Cerebellar nuclear complex (tissue), 1 donor: ENCODE data around the gene SEC14L5.
"Not testable (repeated sequence)": the region's sequence is repeated elsewhere in the genome, so short reads cannot be mapped to it uniquely, and the experiment has no call there.

Experiments used
- DNase-seq, 2 experiments: peaks; one replicate each; lab custom pipeline; 2025; lab: John Stamatoyannopoulos, UW

The SEC14L5 gene

GRCh38 chr16:5041600-5042133, 83.5 kb downstream of the SEC14L5 start:
- DNase-seq: no peak

GRCh38 chr16:5042574-5043171, 84.5 kb downstream of the SEC14L5 start:
- no peak for DNase-seq

GRCh38 chr16:5044011-5044540, 85.9 kb downstream of the SEC14L5 start:
- no peak for DNase-seq

GRCh38 chr16:5044581-5044980, 86.5 kb downstream of the SEC14L5 start:
- not testable (repeated sequence) for DNase-seq

GRCh38 chr16:5045499-5046115, 87.5 kb downstream of the SEC14L5 start:
- no peak for DNase-seq

- no peak for DNase-seq
Observed at GRCh38 chr16:5046914-5047313, 88.8 kb downstream of the SEC14L5 start.

GRCh38 chr16:5054876-5055865, 97.0 kb downstream of the SEC14L5 start:
- no peak for DNase-seq

GRCh38 chr16:5056352-5056751, 98.2 kb downstream of the SEC14L5 start:
- no peak for DNase-seq

GRCh38 chr16:5058476-5058875, 100.3 kb downstream of the SEC14L5 start:
- DNase-seq: no peak

GRCh38 chr16:5059386-5060072, 101.4 kb downstream of the SEC14L5 start:
- no peak for DNase-seq

GRCh38 chr16:5060073-5060641, 102.0 kb downstream of the SEC14L5 start:
- no peak for DNase-seq

GRCh38 chr16:5062051-5062450, 103.9 kb downstream of the SEC14L5 start:
- DNase-seq: no peak

GRCh38 chr16:5062790-5063765, 104.9 kb downstream of the SEC14L5 start:
- no peak for DNase-seq

- no peak for DNase-seq
Observed at GRCh38 chr16:5064915-5065314, 106.8 kb downstream of the SEC14L5 start.

- DNase-seq: no peak
Observed at GRCh38 chr16:5065326-5065725, 107.2 kb downstream of the SEC14L5 start.

- no peak for DNase-seq
Observed at GRCh38 chr16:5065813-5066212, 107.7 kb downstream of the SEC14L5 start, which contains the start of gene C16orf89. Gene C16orf89, minus strand, starts transcription at chr16:5065956. Its CDS starts 48 bp downstream, at chr16:5065908.

- no peak for DNase-seq
Observed at GRCh38 chr16:5066511-5066910, 108.4 kb downstream of the SEC14L5 start.
